Heart left ventricle (tissue), 13 donors: ENCODE data around the gene NPHS1.

ENCODE experiments used
- POLR2A ChIP-seq, 2 donors: fragments of 450-650 bp; IDR thresholded peaks; one replicate each; pipeline ENCODE4 v1.6.1; 2017; ENCODE audit warnings: antibody characterized with exemption in 2 of 2, mild to moderate bottlenecking in 2 of 2, moderate library complexity in 2 of 2
- TF ChIP-seq, protein P1 (sequence below), 12 donors: fragments of 200-600 bp; sonication (generic) in 4 of 12; IDR thresholded peaks; one replicate each; pipeline versions ENCODE4 v1.5.0 to v1.8.0; 2018 to 2022; ENCODE audit warnings: antibody characterized with exemption in 12 of 12, mild to moderate bottlenecking in 5 of 12
- donor health status: ischemic (EF 13 %, LVEDD 7.1; RV severe dilation, severe dysfunction).
- donor health status: DM: no; HTN: yes; CAD: no.
- donor health status: DM: no; HTN: no; CAD: no.
- donor health status: ischemic (EF 25% LVEDD 6.9; RV normal size, moderate dysfunction).
- donor health status: ischemic (EF 25% LVEDD 5.7; RV mildly dilated, moderate dysfunction).
- donor health status: ischemic (EF 35%, LVEDD 5.7; RV mildly dilated, moderate dysfunction).
- donor health status: nonischemic (EF 11% LVEDD 7.7; RV severe dilation, severe dysfunction).
- donor health status: DM: yes; HTN: yes; CAD: no.
- donor health status: PGD.
- donor health status: ischemic (EF 29% LVEDD 5.4; RV normal size, mild dysfunction).
- donor health status: nonischemic (EF 23%, LVEDD 6.1; RV moderate dilation, normal function).

DNA sequence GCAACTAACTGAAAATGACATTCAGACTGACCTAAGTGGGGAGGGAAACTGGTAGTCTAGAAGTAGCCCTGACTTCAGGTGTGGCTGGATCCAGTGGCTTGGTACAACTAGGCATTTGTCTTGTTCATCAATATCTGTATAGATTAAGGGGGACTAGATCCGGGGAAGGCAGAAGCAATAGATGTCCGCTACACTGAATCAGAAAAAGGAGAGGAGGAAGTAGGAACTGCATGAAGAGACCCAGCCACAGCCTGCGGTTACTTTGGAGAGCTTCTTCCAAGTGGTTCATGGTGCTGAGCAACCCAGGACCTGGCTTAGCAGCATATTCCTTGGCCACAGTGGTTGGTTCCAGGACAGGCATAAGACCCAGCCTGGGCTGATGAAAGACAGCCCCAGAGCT is 29.7 kb downstream of the NPHS1 start:
- TF ChIP-seq, protein P1, sequence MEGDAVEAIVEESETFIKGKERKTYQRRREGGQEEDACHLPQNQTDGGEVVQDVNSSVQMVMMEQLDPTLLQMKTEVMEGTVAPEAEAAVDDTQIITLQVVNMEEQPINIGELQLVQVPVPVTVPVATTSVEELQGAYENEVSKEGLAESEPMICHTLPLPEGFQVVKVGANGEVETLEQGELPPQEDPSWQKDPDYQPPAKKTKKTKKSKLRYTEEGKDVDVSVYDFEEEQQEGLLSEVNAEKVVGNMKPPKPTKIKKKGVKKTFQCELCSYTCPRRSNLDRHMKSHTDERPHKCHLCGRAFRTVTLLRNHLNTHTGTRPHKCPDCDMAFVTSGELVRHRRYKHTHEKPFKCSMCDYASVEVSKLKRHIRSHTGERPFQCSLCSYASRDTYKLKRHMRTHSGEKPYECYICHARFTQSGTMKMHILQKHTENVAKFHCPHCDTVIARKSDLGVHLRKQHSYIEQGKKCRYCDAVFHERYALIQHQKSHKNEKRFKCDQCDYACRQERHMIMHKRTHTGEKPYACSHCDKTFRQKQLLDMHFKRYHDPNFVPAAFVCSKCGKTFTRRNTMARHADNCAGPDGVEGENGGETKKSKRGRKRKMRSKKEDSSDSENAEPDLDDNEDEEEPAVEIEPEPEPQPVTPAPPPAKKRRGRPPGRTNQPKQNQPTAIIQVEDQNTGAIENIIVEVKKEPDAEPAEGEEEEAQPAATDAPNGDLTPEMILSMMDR (IDR thresholded peaks at IDR 0.05) = no peak
- no peak for TF ChIP-seq POLR2A (IDR thresholded peaks at IDR 0.05)
